GM12878 (cell line): ENCODE measurements around the gene CLUH. TPM values are rescaled to one million over a fixed set of nuclear protein-coding genes. Genes with fewer than 3 reads are reported as not detected.

Experiments
- ATAC-seq: fragments of 200-7000 bp; cut with Tn5 transposase; 3 replicates; pipeline ENCODE4 v1.9.1; 2020; ENCODE audit warnings: mild to moderate bottlenecking, moderate library complexity
- BruUV-seq: library from RNA; stranded (reverse); fragments of 400-500 nt; replicated peaks from 2 replicates; lab custom pipeline; 2021; lab: Mats Ljungman, UMichigan
- CTCF ChIA-PET: fragments of 300-600 bp; sonication (Branson Sonifier 250); formaldehyde crosslinking; extraction: SDS; loops from one replicate; lab custom pipeline; 2021; ENCODE audit warnings: inconsistent platforms; lab: Yijun Ruan, JAX
- POLR2A ChIA-PET: fragments of 350-600 bp; formaldehyde crosslinking; extraction: SDS; loops from one replicate; lab custom pipeline; 2021; ENCODE audit warnings: inconsistent platforms; lab: Charles Lee
- RAD21 ChIA-PET: fragments of 300-600 bp; sonication (Branson Sonifier 250); formaldehyde crosslinking; loops from one replicate; lab custom pipeline; 2023; ENCODE audit warnings: antibody characterized with exemption; ENCODE audit not compliant: unreplicated experiment; lab: Charles Lee
- SMC1A ChIA-PET: fragments of 300-600 bp; sonication (Branson Sonifier 250); formaldehyde crosslinking; loops from one replicate; lab custom pipeline; 2023; ENCODE audit not compliant: unreplicated experiment, uncharacterized antibody; lab: Charles Lee
- DNase-seq: peaks from one replicate; pipeline ENCODE4 v3.0.0-alpha.2; 2011; ENCODE audit warnings: low read depth, low spot score
- FAIRE-seq: peaks from 3 replicates; lab custom pipeline; 2011; peaks lifted over from hg19 to GRCh38; lab: Jason Lieb, UNC
- H2AFZ ChIP-seq: 2 replicates; pipeline ENCODE4 v1.6.0; 2011; ENCODE audit warnings: low read depth, low read length, control low read depth; ENCODE audit not compliant: control insufficient read depth
- H3K27ac ChIP-seq: 2 replicates; pipeline ENCODE4 v1.5.1; 2011; ENCODE audit warnings: control low read depth; ENCODE audit not compliant: control insufficient read depth, insufficient read depth
- H3K27me3 ChIP-seq, 2 experiments: replicated peaks in 1 of 2; 2 replicates each; pipeline versions ENCODE4 v1.6.0 to v1.6.1; 2011; ENCODE audit warnings: low read length in 1 of 2; ENCODE audit not compliant: control insufficient read depth in 2 of 2, insufficient read depth in 2 of 2
- H3K36me3 ChIP-seq, 2 experiments: 2 replicates each; pipeline ENCODE4 v1.5.1; 2011; ENCODE audit warnings: low read length in 1 of 2; ENCODE audit not compliant: control insufficient read depth in 2 of 2, insufficient read depth in 2 of 2
- H3K4me1 ChIP-seq: 2 replicates; pipeline ENCODE4 v1.6.1; 2011; ENCODE audit warnings: mild to moderate bottlenecking, low read length, moderate library complexity, mixed read lengths; ENCODE audit not compliant: control insufficient read depth, insufficient read depth
- H3K4me2 ChIP-seq: 2 replicates; pipeline ENCODE4 v1.6.0; 2011; ENCODE audit warnings: control low read depth; ENCODE audit not compliant: control insufficient read depth, insufficient read depth
- H3K4me3 ChIP-seq: fragments of 200-600 bp; sonication (generic); 2 replicates; pipeline ENCODE4 v1.5.1; 2016
- H3K79me2 ChIP-seq: 2 replicates; pipeline ENCODE4 v1.6.0; 2011; ENCODE audit warnings: low read length; ENCODE audit not compliant: control insufficient read depth, insufficient read depth
- H3K9ac ChIP-seq: 2 replicates; pipeline ENCODE4 v1.8.0; 2011; ENCODE audit warnings: low read length, control low read depth, mixed read lengths; ENCODE audit not compliant: control insufficient read depth, insufficient read depth
- H3K9me3 ChIP-seq: replicated peaks from 3 replicates; pipeline ENCODE4 v1.5.1; 2011; ENCODE audit warnings: mild to moderate bottlenecking, low read length; ENCODE audit not compliant: control insufficient read depth, insufficient read depth
- H4K20me1 ChIP-seq: 2 replicates; pipeline ENCODE4 v1.6.0; 2011; ENCODE audit not compliant: control insufficient read depth, insufficient read depth
- BACH1 ChIP-seq: fragments of 450-650 bp; IDR thresholded peaks from 2 replicates; pipeline ENCODE4 v1.6.1; 2017; ENCODE audit warnings: mild to moderate bottlenecking, borderline replicate concordance
- MXI1 ChIP-seq: fragments of 150-350 bp; IDR thresholded peaks from 2 replicates; pipeline ENCODE4 v1.6.1; 2011; ENCODE audit warnings: low read depth, mild to moderate bottlenecking, inconsistent platforms, low read length, improper control_type of control experiment
- MYB ChIP-seq: fragments of 150-350 bp; IDR thresholded peaks from 2 replicates; pipeline ENCODE4 v1.6.1; 2014; ENCODE audit warnings: mild to moderate bottlenecking, low read depth, low read length, borderline replicate concordance
- SIN3A ChIP-seq: IDR thresholded peaks from 2 replicates; pipeline ENCODE4 v1.6.1; 2012; ENCODE audit warnings: low read depth, low read length, improper control_type of control experiment
- SPI1 ChIP-seq: IDR thresholded peaks from 2 replicates; pipeline ENCODE4 v1.6.1; 2011; ENCODE audit warnings: low read depth, mild to moderate bottlenecking, low read length, moderate library complexity, borderline replicate concordance; ENCODE audit not compliant: insufficient read depth
- WGBS: methylation state at CpG from one replicate; pipeline ENCODE4 v1.1.6; 2016; ENCODE audit warnings: low lambda C conversion rate; ENCODE audit not compliant: insufficient replicate concordance, insufficient coverage; ENCODE audit errors: missing lambda C conversion rate; 5-methylcytosine and 5-hydroxymethylcytosine counted together
- in situ Hi-C: fragments of 300-500 bp; cut with MboI; formaldehyde crosslinking; loops from 9 replicates; pipeline ENCODE4 v1.14.3; 2018; ENCODE audit warnings: mixed read lengths
- intact Hi-C: fragments of 100-400 bp; cut with micrococcal nuclease; formaldehyde crosslinking; loops from one replicate; pipeline ENCODE4 v1.14.2; 2022; ENCODE audit not compliant: unreplicated experiment
- polyA plus RNA-seq, 11 experiments: library from polyadenylated mRNA; depleted of rRNA in 4 of 11; unstranded in 6 of 11; stranded (reverse) in 5 of 11; fragments of >200 nt; fragmentation: Nextera tagmentation in 4 of 11; fragmentation: Illumina TruSeq in 1 of 11; extraction: Ambion mirVana in 4 of 11; extraction: Trizol in 1 of 11; gene quantifications; 1 replicate in 1 of 11; 2 replicates in 10 of 11; pipeline versions ENCODE4 v1.2.1 to v1.2.3, GENCODE V29; 2011 to 2016; ENCODE audit warnings: inconsistent platforms in 2 of 11, missing spikeins in 2 of 11, low read depth in 1 of 11
- total RNA-seq, 4 experiments: library from RNA; depleted of rRNA in 3 of 4; stranded (reverse); fragments of >200 nt in 3 of 4; fragmentation: Illumina TruSeq in 1 of 4; extraction: Trizol in 1 of 4; gene quantifications; 2 replicates each; pipeline versions ENCODE4 v1.2.1 to v1.2.3, GENCODE V29; 2013 to 2021
- TF ChIP-seq, protein P1 (sequence below): fragments of 450-650 bp; formaldehyde crosslinking; IDR thresholded peaks from 2 replicates; pipeline ENCODE4 v1.5.0; 2022; ENCODE audit warnings: mild to moderate bottlenecking, missing genetic modification characterization
- TF ChIP-seq, protein P2 (sequence below): fragments of 450-650 bp; IDR thresholded peaks from 2 replicates; pipeline ENCODE4 v1.6.1; 2017; ENCODE audit warnings: mild to moderate bottlenecking, moderate library complexity

Gene CLUH
- total and polyA plus RNA-seq, 10 of the 15 experiments (the other 5 are each of a cell fraction or from before 2014, with no cell fraction given): 0.11 to 147 (median 60.2) TPM

DNA sequence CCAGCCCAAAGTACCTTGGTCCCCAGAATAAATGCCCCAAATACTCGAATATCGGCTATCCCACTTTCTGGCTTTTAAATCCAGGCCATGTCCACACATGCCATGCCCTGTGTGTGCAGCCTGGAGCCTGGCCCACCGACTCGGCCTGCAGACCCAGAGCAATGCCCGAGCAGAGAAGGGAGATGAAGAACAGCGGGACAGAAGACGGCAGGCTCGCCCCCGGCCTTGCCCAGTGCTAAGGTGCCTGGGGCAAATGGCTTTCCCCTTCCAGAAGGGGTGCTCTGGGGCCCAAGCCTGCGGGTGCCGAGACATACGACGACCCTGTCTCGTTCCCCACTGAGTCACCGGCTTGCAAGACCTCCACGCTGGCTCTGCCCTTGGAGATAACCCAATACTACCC is 8.0 kb downstream of the CLUH start:
- H3K9me3 ChIP-seq: no peaks in the 10 kb centered on the region
- FAIRE-seq (no peak), DNase-seq (no peak), ATAC-seq (no peak)
- POLR2A ChIA-PET: no interaction called here
- H3K9ac ChIP-seq: no peak overlapping the region
- intact Hi-C loops: no loop called here
- H3K36me3 ChIP-seq: peaks cover 9 to 50% of the 10 kb centered on the region in 2 experiments; a peak in 3 of 4 replicates
- SMC1A ChIA-PET: no interaction called here
- no peak overlapping the region for H3K4me2 ChIP-seq
- BruUV-seq: no TSS peak
- no peak overlapping the region for H3K4me3 ChIP-seq
- H4K20me1 ChIP-seq: peaks cover 5% of the 10 kb centered on the region; the same call in 1 of the 2 replicates
- peaks cover 36% of the 10 kb centered on the region for H3K79me2 ChIP-seq
- TF ChIP-seq SIN3A: no peak
- TF ChIP-seq, protein P1, sequence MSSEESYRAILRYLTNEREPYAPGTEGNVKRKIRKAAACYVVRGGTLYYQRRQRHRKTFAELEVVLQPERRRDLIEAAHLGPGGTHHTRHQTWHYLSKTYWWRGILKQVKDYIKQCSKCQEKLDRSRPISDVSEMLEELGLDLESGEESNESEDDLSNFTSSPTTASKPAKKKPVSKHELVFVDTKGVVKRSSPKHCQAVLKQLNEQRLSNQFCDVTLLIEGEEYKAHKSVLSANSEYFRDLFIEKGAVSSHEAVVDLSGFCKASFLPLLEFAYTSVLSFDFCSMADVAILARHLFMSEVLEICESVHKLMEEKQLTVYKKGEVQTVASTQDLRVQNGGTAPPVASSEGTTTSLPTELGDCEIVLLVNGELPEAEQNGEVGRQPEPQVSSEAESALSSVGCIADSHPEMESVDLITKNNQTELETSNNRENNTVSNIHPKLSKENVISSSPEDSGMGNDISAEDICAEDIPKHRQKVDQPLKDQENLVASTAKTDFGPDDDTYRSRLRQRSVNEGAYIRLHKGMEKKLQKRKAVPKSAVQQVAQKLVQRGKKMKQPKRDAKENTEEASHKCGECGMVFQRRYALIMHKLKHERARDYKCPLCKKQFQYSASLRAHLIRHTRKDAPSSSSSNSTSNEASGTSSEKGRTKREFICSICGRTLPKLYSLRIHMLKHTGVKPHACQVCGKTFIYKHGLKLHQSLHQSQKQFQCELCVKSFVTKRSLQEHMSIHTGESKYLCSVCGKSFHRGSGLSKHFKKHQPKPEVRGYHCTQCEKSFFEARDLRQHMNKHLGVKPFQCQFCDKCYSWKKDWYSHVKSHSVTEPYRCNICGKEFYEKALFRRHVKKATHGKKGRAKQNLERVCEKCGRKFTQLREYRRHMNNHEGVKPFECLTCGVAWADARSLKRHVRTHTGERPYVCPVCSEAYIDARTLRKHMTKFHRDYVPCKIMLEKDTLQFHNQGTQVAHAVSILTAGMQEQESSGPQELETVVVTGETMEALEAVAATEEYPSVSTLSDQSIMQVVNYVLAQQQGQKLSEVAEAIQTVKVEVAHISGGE (CRISPR knock-in tag): no peak
- no peak for TF ChIP-seq MXI1
- TF ChIP-seq BACH1: no peak
- TF ChIP-seq MYB: no peak
- TF ChIP-seq SPI1: no peak
- TF ChIP-seq, protein P2, sequence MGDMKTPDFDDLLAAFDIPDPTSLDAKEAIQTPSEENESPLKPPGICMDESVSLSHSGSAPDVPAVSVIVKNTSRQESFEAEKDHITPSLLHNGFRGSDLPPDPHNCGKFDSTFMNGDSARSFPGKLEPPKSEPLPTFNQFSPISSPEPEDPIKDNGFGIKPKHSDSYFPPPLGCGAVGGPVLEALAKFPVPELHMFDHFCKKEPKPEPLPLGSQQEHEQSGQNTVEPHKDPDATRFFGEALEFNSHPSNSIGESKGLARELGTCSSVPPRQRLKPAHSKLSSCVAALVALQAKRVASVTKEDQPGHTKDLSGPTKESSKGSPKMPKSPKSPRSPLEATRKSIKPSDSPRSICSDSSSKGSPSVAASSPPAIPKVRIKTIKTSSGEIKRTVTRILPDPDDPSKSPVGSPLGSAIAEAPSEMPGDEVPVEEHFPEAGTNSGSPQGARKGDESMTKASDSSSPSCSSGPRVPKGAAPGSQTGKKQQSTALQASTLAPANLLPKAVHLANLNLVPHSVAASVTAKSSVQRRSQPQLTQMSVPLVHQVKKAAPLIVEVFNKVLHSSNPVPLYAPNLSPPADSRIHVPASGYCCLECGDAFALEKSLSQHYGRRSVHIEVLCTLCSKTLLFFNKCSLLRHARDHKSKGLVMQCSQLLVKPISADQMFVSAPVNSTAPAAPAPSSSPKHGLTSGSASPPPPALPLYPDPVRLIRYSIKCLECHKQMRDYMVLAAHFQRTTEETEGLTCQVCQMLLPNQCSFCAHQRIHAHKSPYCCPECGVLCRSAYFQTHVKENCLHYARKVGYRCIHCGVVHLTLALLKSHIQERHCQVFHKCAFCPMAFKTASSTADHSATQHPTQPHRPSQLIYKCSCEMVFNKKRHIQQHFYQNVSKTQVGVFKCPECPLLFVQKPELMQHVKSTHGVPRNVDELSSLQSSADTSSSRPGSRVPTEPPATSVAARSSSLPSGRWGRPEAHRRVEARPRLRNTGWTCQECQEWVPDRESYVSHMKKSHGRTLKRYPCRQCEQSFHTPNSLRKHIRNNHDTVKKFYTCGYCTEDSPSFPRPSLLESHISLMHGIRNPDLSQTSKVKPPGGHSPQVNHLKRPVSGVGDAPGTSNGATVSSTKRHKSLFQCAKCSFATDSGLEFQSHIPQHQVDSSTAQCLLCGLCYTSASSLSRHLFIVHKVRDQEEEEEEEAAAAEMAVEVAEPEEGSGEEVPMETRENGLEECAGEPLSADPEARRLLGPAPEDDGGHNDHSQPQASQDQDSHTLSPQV: no peak
- CTCF ChIA-PET: no interaction called here
- no peaks in the 10 kb centered on the region for H3K27me3 ChIP-seq
- RAD21 ChIA-PET: no interaction called here
- H2AFZ ChIP-seq: no peak overlapping the region
- in situ Hi-C loops: no loop called here
- peaks cover 6% of the 10 kb centered on the region; the same call in 1 of the 2 replicates for H3K4me1 ChIP-seq
- no peak overlapping the region for H3K27ac ChIP-seq
- 93% methylated on average over 16 of the region's 16 CpGs for WGBS
